Pancreas (tissue), 10 donors: ENCODE results near the gene SLC9A1. TPM values are rescaled to one million over a fixed set of nuclear protein-coding genes. Genes with fewer than 3 reads are reported as not detected.

Source experiments
- ATAC-seq, 4 donors: fragments of 200-7000 bp; cut with Tn5 transposase; one replicate each; pipeline versions ENCODE4 v1.8.0 to v1.9.1; 2020; ENCODE audit warnings: mild to moderate bottlenecking in 4 of 4, moderate library complexity in 4 of 4
- DNase-seq, 6 donors: peaks; one replicate each; pipeline ENCODE4 v3.0.0-alpha.2; 2020
- FAIRE-seq: peaks from 2 replicates; lab custom pipeline; 2012; peaks lifted over from hg19 to GRCh38; lab: Jason Lieb, UNC
- H3K27ac ChIP-seq, 4 donors: fragments of 200-600 bp; sonication (generic); 1 replicate in 3 of 4; 2 replicates in 1 of 4; pipeline versions ENCODE4 v1.5.0 to v1.8.0; 2020
- H3K27me3 ChIP-seq, 4 donors: fragments of 200-600 bp; one replicate each; pipeline ENCODE4 v1.8.0; 2021
- H3K36me3 ChIP-seq, 3 donors: fragments of 200-600 bp; sonication (generic) in 1 of 3; one replicate each; pipeline versions ENCODE4 v1.5.0 to v1.8.0; 2020 to 2021
- H3K4me1 ChIP-seq, 3 donors: fragments of 200-600 bp; one replicate each; pipeline ENCODE4 v1.8.0; 2021
- H3K4me3 ChIP-seq, 4 donors: fragments of 200-600 bp; sonication (generic) in 2 of 4; one replicate each; pipeline versions ENCODE4 v1.5.0 to v1.8.0; 2020 to 2021
- H3K9me3 ChIP-seq, 4 donors: fragments of 200-600 bp; one replicate each; pipeline ENCODE4 v1.8.0; 2021
- CTCF ChIP-seq, 4 donors: fragments of 200-600 bp; sonication (generic) in 3 of 4; IDR thresholded peaks; one replicate each; pipeline versions ENCODE4 v1.5.0 to v1.8.0; 2021; ENCODE audit warnings: antibody characterized with exemption in 4 of 4
- WGBS, 2 donors: extraction: QIAGEN DNeasy Blood & Tissue Kit; methylation state at CpG; one replicate each; pipeline ENCODE4 v1.1.7; 2013; 5-methylcytosine and 5-hydroxymethylcytosine counted together
- intact Hi-C, 3 donors: fragments of 100-400 bp; cut with DNase I; formaldehyde crosslinking; loops; one replicate each; pipeline versions ENCODE4 v1.11.1 to v1.14.2; 2022
- polyA plus RNA-seq, 2 donors: library from polyadenylated mRNA; stranded (reverse); fragments of 200-250 nt; gene quantifications; one replicate each; pipeline ENCODE4 v1.2.3, GENCODE V29; 2013
- total RNA-seq, 6 donors: library from RNA; stranded (reverse); fragmentation: NEBNext Ultra II Directional in 4 of 6; extraction: Animal tissue kit (Norgen Biotek cat#: 25700) in 4 of 6; gene quantifications; one replicate each; pipeline versions ENCODE4 v1.2.1 to v1.2.4, GENCODE V29; 2021 to 2023
- donor health status: healthy with polysubstance abuse.
- donor health status: DM: no; HTN: no; CAD: no; lungs with moderate emphysema.
- donor health status: DM: no; HTN: no; CAD: no.
- donor health status: control.
- donor health status: control.
- donor health status: Bipolar disorder and iron deficiency.
- donor health status: DM: yes; HTN: yes; CAD: no.
- donor health status: DM: no; HTN: no; CAD: no.
- donor health status: DM: no; HTN: no; CAD: no.
- donor health status: DM: yes; HTN: yes; CAD: no.

Gene SLC9A1
- total and polyA plus RNA-seq, 8 donors = 8.3 to 20.6 (median 11.1) TPM

- Histone ChIP-seq H3K36me3 (no peaks in the 10 kb centered on the region), H3K27me3 (no peaks in the 10 kb centered on the region), H3K9me3 (no peaks in the 10 kb centered on the region), H3K27ac (peak overlapping the region; percentile 38 to 73 (median 45)), H3K4me3 (peak overlapping the region in 3 of 4 donors; percentile 7 to 81 (median 12)), H3K4me1 (peaks cover 10 to 30% (median 28%) of the 10 kb centered on the region in 3 donors)
- peak in 2 of 4 donors; percentile 4 to 13 for ATAC-seq
- DNase-seq = no peak
- FAIRE-seq = no peak
- 20 to 25% methylated on average over 4 of the region's 4 CpGs for WGBS, 2 donors
- intact Hi-C loops = no loop called here
- no peak for TF ChIP-seq CTCF (IDR thresholded peaks at IDR 0.05)
These were observed 1.4 kb downstream of the SLC9A1 start for GRCh38 chr1:27153549-27153886.

- no peak for TF ChIP-seq CTCF (IDR thresholded peaks at IDR 0.05)
- H3K27ac ChIP-seq = peak overlapping the region in 3 of 4 donors; percentile 38 to 48 (median 42)
- H3K9me3 ChIP-seq = no peaks in the 10 kb centered on the region
- intact Hi-C loops = no loop called here
- peaks cover 10 to 30% (median 28%) of the 10 kb centered on the region in 3 donors for H3K4me1 ChIP-seq
- H3K27me3 ChIP-seq = no peaks in the 10 kb centered on the region
- DNase-seq (no peak), FAIRE-seq (no peak), ATAC-seq (no peak)
- WGBS, 2 donors = 57 to 61% methylated on average over 2 of the region's 2 CpGs
- H3K4me3 ChIP-seq = peak overlapping the region in 3 of 4 donors; percentile 7 to 81 (median 12)
- H3K36me3 ChIP-seq = no peaks in the 10 kb centered on the region
These were observed 1.9 kb downstream of the SLC9A1 start for GRCh38 chr1:27152829-27153548.

- no peaks in the 10 kb centered on the region for H3K36me3 ChIP-seq
- 25 to 30% methylated on average over 7 of the region's 7 CpGs for WGBS, 2 donors
- H3K27ac ChIP-seq = peak overlapping the region in 2 of 4 donors; percentile 6 to 48
- no peaks in the 10 kb centered on the region for H3K9me3 ChIP-seq
- H3K4me3 ChIP-seq = peak overlapping the region in 2 of 4 donors; percentile 12 to 81
- no peaks in the 10 kb centered on the region for H3K27me3 ChIP-seq
- DNase-seq (peak in 3 of 6 donors; percentile 43 to 69 (median 43)), ATAC-seq (peak in 3 of 4 donors; percentile 6 to 23 (median 9)), FAIRE-seq (no peak)
- H3K4me1 ChIP-seq = peaks cover 10 to 30% (median 28%) of the 10 kb centered on the region in 3 donors
- TF ChIP-seq CTCF (IDR thresholded peaks at IDR 0.05) = no peak
- intact Hi-C loops = no loop called here
These were observed 2.7 kb downstream of the SLC9A1 start for GRCh38 chr1:27152004-27152828.

GRCh38 chr1:27150641-27151040, 4.3 kb downstream of the SLC9A1 start:
- DNase-seq (no peak), ATAC-seq (no peak), FAIRE-seq (no peak)
- peaks cover 10 to 28% (median 26%) of the 10 kb centered on the region in 3 donors for H3K4me1 ChIP-seq
- no peaks in the 10 kb centered on the region for H3K36me3 ChIP-seq
- H3K9me3 ChIP-seq = no peaks in the 10 kb centered on the region
- intact Hi-C loops = no loop called here
- H3K4me3 ChIP-seq = no peak overlapping the region
- no peak for TF ChIP-seq CTCF (IDR thresholded peaks at IDR 0.05)
- H3K27me3 ChIP-seq = no peaks in the 10 kb centered on the region
- WGBS, 2 donors = 74 to 81% methylated on average over 3 of the region's 3 CpGs
- no peak overlapping the region for H3K27ac ChIP-seq
